Activated CD8-positive, alpha-beta memory T cell treated with anti-CD3 and anti-CD28 coated beads, Interleukin-2, amount 50 U/mL, for 24 hours (primary cell): ENCODE data around the gene PTPN12.

Experiments used
- DNase-seq: peaks from one replicate; pipeline ENCODE4 v3.0.0-alpha.2; 2020; ENCODE audit errors: extremely low read depth

Gene PTPN12

DNA sequence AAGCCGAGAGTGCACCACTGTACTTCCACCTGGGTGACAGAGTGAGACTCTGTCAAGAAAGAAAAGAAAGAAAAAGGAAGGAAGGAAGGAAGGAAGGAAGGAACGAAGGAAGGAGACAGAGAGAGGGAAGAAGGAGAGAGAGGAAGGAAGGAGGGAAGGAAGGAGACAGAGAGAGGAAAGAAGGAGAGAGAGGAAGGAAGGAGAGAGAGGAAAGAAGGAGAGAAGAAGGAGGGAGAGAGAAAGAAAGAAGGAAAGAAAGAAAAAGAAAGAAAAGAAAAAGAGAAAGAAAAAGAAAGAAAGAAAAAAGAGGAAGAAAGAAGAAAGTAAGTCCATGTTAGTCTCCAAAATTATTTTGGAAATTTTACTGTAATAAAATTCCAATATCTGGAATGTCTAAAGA lies 125.8 kb downstream of the PTPN12 start:
- DNase-seq = no peak

DNA sequence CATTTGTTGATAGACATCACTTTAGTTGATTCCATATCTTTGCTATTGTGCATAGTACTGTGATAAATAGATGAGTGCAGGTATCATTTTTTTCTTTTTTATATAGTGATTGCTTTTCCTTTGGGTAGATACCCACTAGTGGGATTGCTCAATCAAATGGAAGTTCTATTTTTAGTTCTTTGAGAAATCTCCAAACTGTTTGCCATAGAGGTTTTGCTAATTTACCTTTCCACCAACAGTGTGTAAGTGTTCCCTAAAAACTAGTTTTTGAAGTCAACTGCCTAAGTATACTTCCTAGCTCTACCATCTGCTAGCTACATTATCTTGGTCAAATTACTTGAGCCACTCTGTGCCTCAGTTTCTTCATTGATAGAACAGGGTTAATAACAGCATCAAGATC lies 127.6 kb downstream of the PTPN12 start:
- no peak for DNase-seq

DNA sequence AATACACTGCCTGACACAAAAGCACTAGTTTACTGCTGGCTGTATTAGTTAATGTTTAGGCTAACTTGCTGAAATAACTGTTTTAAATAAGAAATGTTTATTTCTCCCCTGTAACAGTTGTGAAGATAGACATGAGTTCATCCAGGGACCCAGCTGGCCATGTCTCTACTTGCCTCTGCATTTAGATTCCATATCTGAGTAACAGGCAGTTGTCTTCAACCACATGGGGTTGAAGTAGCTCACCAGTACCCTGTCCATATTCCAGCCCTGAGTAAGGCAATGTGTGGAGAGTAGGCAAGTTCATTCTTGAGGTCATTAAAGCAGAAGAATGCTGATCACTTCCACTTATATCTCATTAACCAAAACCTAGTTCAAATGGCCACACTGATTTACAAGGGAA lies 128.1 kb downstream of the PTPN12 start:
- no peak for DNase-seq

DNA sequence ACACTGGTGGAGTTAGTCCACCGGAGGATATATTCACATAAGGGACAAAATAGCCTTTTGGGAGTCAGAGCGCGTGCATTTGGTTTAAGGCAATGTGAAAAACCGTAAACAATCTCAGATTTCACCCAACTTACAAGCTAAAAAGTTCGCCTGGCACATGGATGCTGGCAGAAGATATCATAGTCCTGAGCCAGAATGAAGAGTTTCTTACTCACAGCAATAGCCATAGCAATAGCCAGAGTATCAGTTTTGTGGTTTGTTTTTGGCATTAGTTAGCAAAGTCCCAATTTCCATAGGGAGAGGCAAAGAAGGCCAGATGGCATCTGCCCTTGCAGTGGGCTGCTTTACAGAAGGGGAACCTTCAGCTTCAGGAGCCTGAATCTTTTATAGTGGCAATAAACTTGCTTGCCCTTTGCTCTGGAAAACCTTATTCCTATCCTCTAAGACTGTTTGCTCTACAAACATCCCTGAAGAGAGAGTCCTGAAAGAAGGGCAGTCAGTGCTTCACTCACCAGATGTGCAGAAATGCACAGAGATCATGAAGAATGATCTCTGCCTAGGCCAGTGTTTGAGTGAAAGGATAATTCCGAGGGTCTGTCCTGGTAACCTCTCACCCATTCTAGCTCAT lies 130.5 kb downstream of the PTPN12 start:
- DNase-seq = no peak

DNA sequence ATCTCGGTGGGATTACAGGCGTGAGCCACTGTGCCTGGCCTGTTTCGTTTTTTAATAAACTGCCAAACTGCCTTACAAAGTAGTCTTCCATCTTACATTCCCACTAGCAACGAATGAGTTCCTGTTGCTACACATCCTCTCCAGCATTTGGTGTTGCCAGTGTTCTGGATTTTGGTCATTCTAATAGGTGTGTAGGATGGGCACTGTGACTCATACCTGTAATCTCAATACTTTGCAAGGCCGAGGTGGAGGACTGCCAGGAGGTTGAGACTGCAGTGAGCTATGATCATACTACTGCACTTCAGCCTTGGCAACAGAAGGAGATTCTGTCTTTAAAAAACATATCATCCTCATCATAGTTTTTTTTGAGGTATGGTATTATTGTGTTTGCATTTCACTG lies 137.8 kb downstream of the PTPN12 start:
- DNase-seq = no peak

DNA sequence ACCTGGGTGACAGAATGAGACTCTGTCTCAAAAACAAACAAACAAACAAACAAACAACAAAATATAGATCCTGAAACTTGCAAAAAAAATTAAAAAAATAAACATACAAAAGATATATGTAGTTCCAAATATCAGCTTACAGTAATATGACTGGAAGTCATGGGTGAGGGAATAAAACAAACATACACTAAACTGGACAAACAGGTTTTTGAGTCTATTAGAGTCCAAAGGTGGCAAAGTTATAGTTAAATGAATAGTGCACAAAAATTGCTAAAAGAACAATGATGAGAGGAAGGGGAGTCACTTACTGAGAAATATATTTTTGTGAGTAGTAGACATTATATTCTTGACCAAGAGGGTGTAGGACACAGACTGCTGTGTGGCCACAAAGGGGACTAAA lies 142.5 kb downstream of the PTPN12 start:
- DNase-seq = no peak

DNA sequence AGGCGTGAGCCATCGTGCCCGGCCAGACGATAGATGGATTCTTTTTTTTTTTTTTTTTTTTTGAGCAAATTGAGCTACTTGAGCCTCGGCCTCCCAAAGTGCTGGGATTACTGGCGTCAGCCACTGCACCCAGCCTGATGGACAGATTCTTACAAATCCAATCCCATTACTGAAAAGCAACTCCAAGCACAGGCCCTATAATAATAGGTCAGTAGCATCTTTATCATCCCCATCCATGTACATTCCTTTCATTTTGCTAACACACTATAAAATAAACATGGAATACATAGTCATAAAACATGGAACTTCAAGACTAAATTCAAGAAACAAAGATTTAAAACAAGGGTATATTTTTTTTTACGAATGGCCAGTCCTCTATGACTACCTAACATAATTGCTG lies 143.2 kb downstream of the PTPN12 start:
- DNase-seq = no peak

DNA sequence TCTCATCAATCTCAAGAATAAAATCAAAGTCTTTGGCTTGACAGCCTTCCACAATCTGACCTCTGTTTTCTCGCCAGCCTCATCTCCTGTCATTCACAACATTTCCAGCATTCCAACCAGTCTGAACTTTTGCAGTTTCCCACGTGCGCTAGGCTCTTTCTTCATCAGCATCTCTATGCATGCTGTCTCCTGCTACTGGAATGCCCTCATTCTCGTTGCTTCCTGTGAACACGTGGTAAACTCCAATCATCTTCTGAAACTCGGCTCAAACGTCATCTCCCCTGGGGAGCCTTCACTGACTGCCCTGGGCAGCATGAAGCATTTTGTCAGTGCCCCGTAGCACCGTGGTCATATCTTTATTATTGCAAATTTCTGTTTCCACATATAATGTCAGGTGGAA lies 146.9 kb downstream of the PTPN12 start:
- no peak for DNase-seq

DNA sequence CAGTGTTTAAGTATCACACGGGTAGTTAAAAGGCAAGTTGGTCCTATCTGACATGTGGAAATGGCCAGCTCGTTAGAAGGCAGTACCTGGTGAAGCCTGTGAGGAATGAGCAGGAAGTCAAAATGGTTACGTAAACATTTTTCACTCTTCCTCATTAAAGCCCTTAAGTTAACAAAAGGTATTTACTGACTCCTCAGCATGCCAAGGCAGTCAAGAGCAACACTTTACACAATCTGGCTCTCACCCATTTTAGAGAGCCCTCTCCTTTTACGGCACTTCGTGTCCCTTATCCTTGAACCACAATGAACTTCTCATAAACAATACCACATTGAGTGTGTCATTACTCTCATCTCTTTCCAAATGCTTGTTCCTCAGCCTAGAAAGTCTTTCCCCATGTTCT lies 148.1 kb downstream of the PTPN12 start:
- DNase-seq = no peak

DNA sequence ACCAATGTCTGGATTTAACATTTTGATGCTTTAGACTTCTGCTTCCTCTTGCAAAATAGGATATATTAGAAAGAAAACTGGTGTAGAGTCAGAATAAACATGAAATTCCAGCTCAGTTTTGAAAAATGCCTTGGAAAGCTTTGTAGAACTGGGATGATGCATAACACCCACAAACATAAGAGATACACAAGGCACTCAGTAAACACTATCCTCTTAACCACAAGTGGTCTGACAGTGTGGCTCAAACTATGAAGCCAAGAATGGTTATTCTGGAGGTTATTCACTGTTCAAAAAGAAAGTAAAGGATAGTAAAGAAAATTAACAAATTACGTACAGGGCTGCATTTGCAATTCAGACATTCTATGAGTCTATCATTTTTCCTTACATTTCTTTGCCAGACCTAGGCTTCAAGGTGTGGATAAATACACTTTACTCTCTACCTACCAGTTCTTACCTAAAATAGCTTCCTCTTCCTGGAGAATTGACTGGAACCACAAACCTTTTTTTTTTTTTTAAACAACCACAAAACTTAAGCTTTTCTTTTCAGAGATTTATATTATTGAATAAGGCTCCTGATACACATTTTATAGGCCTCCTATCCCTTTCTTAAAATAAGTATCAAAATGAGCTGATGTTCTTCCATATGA lies 150.1 kb downstream of the PTPN12 start:
- DNase-seq = no peak

DNA sequence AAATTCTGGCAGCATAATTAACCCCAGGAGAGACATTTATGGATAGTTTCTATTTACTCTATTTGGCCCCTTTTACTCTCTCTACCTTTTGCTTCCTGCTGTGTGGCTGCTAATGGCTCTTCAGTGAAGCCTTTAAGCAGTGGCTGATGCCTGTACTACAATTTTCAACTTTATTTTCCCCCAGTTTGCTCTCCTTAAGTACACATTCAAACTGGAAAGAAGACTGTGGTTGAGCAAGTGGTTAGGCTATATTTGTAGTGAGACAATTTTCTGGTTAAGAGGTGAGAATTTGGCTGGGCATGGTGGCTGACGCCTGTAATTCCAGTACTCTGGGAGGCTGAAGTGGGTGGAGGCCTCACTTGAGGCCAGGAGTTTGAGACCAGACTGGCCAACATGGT lies 150.7 kb downstream of the PTPN12 start:
- no peak for DNase-seq
